GM19324 (cell line): ENCODE data around the gene POLDIP3.

Experiments used
- ATAC-seq: cut with Tn5 transposase; IDR thresholded peaks from one replicate; pipeline ENCODE4 v1.9.1; 2021; ENCODE audit warnings: mild to moderate bottlenecking, moderate library complexity; ENCODE audit not compliant: unreplicated experiment, low FRiP score

The POLDIP3 gene

DNA sequence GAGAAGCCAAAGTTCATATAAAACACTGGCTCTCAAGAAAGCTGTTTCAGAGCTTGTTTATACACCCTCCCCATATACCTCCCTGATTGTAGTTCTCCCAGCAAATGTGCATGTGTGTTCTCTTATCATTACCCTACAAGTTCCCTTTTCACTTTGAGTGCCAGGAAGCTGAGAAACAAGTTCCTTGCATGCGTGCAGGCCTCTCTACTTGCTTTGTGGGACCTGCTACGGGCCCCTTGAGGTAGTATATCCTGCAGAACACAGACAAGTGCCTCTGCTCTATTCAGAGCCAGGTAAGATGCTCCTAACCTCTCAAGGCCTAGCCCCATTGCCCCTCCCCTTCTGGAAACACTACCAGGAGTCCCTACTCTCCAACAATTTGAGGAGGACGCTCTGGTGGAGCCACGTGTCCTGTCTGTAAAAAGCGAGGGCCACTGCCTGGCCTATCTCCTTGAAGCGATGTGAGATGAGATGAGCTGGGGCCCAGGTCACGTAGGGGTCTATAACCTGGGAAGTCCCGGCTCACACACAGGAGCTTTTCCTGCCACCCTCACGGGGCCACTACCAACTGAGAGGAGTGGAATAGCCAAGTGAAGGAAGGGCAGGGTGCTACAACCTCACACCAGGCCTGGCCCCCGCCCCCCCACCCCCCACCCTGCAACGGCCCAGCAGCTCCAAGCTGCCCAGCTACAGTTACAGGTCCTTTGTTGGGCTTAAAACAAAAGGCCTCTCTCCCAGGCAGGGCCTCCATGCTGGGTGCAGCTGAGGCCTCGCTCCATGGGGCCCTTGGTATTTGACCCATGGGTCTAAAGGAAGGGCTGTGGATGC, 28.3 kb upstream of the POLDIP3 start:
- ATAC-seq = no peak

- ATAC-seq = no peak
Measured at GRCh38 chr22:42641801-42642413, 27.2 kb upstream of the POLDIP3 start.

DNA sequence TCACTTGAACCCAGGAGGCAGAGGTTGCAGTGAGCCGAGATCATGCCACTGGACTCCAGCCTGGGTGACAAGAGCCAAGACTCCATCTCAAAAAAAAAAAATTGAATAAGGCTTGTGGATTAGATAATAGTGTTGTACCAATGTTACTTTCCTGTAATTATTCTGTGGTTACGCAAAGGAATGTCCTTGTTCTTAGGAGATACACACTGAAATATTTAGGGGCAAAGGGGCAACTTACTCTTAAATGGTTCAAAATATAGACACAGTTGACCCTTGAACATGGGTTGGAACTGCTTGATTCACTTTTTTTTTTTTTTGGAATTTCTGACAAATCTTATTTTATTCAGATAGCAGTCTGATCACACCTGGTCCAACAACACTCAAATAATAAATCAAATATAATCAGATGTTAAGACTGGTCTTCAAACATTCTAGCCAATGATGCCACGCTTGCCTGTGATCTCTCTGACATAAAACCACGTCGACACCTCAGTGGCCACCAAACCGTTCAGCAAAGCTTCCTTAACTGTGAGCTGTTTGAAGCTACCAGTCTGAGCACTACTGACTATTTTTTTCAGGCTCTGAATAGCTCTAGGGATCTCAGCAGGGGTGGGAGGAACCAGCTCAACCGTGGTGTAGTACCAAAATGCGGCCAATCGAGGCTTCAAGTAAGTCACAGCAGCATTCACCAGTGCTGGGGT, 25.0 kb upstream of the POLDIP3 start:
- ATAC-seq = no peak

GRCh38 chr22:42637555-42637954, 22.9 kb upstream of the POLDIP3 start:
- no peak for ATAC-seq

GRCh38 chr22:42636506-42636905, 21.8 kb upstream of the POLDIP3 start:
- ATAC-seq = no peak

GRCh38 chr22:42635531-42635930, 20.8 kb upstream of the POLDIP3 start:
- ATAC-seq = no peak

DNA sequence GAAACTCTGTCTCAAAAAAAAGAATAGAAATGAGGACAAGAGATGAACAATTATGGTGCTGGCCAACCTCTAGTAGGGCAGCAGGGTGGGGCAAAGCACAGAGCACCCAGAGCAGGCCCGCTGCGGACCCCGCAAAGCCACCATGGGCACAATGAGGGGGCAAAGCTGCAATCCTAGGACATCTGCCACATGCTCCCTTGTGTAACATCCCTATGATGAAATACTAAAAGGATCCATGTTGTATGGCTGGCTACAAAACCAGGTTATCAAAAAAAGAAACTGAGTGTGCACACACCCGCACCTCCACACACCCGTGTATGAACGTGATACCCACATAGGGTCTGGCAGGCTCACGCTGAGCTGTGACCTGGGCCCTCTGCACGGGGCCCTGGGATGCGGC, 18.3 kb upstream of the POLDIP3 start:
- no peak for ATAC-seq

- ATAC-seq = no peak
Measured at GRCh38 chr22:42632096-42632495, 17.4 kb upstream of the POLDIP3 start.

GRCh38 chr22:42630901-42631602, 16.4 kb upstream of the POLDIP3 start:
- no peak for ATAC-seq

GRCh38 chr22:42630211-42630610, 15.5 kb upstream of the POLDIP3 start:
- no peak for ATAC-seq

DNA sequence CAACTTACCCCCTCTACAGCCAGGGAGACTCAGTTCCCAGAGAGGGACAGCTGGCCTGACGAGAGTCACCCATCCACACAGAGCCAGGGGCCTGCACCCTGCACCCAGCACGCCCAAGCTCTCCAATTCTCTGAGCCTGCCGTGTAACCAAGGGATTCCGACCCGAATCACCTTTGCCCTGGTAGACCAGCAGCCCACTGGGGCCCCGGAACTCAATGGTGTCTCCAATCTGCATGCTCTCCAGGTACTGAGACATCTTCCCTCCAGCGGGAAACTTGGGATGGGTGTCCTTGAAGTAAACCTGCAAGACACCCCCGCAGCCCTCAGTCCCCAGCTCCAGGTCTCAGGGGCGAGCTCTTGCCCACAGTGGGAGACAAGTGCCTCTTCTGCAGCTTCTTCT, 13.3 kb upstream of the POLDIP3 start:
- no peak for ATAC-seq

- ATAC-seq = no peak
Measured at GRCh38 chr22:42626951-42627625, 12.4 kb upstream of the POLDIP3 start.

GRCh38 chr22:42626431-42626830, 11.7 kb upstream of the POLDIP3 start:
- ATAC-seq = no peak

DNA sequence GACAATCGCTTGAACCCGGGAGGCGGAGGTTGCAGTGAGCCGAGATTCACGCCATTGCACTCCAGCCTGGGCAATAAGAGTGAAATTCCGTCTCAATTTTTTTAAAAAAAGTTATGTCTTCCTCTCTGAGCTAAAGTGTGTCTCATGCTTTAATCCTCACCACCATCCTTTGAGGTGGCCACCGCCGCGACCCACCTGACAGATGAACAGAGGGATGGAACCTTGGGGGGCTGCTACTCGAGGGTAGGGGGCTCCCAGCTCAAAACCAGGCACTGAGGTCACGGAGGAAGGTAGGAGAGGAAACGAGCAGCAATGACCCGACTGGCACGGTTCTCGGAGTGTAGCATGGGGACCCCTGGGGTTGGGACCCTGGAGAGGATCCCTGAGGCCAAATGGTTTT, 10.7 kb upstream of the POLDIP3 start:
- ATAC-seq = no peak

- ATAC-seq = no peak
Measured at GRCh38 chr22:42624551-42625106, 9.9 kb upstream of the POLDIP3 start.

DNA sequence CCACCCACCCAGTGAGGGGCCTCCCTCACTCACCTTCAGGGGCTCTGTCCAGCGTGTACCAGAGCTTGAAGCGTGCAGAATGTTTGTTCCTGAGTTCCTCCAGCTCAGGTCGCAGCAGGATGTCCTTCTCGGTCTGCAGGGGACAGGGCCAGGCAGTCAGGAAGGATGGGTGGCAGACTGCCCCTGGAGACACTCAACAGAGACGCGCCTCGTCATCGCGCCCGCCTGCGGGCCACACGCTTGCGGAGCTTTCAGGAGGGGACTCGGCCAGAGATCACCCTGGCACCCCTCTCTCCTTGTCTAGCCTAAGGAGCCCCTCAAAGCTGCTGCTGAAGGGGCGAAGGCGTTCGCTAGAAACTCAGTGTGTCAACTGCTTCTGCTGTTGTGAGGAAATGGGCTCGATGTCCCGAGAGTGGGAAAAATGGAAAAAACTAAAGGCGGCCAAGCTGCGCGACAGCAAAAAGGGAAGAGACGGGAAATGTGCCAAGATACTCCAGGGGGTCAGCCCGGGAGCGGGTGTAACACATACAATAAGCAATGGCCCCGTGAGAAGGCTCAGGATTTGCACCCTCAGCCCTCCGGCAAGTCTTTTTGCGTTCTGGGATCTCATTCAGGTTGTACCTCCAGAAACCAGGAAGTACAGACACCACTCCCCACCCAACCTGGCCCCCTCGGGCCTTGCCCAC, 9.2 kb upstream of the POLDIP3 start:
- no peak for ATAC-seq

GRCh38 chr22:42623301-42623751, 8.6 kb upstream of the POLDIP3 start:
- peak; percentile 41 for ATAC-seq

DNA sequence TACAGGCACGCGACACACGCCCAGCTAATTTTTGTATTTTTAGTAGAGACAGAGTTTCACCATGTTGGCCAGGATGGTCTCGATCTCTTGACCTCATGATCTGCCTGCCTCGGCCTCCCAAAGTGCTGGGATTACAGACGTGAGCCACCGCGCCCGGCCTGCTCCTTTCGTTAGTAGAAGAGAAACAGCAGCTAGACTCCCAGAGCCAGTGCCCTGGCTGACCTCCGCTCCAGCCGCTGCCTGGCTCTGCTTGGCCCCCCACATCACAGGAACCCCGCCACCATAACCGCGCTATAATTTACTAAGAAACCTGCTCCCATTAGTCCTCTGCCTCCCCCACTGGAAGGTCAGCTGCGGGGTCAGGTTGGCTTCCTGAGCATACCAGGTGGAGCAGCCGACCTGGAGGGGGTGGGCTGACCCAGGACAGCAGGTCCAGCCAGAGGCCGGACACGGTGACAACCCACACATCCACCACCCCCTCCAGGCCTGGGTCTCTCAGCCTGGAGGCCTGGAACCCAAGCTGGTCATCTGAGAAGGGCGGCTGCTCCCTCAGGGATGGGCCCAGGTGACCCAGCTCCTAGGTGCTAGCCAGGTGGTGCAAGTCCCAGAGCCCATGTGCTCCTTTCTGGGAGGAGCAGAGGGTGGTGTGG, 7.5 kb upstream of the POLDIP3 start:
- ATAC-seq = no peak

- ATAC-seq = no peak
Measured at GRCh38 chr22:42621505-42622002, 6.9 kb upstream of the POLDIP3 start.
